Measurements from ENCODE around the gene TCEAL1. TPM values are rescaled to one million over a fixed set of nuclear protein-coding genes. Genes with fewer than 3 reads are reported as not detected.

Gene TCEAL1
- polyA plus RNA-seq, 1 of the 3 experiments (the other 2 are of a cell fraction) = 22.1 TPM

GRCh38 chrX:103678199-103678993 is 49.6 kb downstream of the TCEAL1 start:
- ChIA-PET POLR2A (no interaction called here), CTCF (no interaction called here)
- Histone ChIP-seq H3K9ac (no peak overlapping the region), H3K4me3 (ENCODE audit: low read depth in 2 of 2, low read length in 1 of 2) (no peak overlapping the region), H3K27ac (ENCODE audit: low read depth in 2 of 2, low read length in 1 of 2) (no peak overlapping the region), H3K79me2 (ENCODE audit: insufficient read depth) (peaks cover 19% of the 10 kb centered on the region; the same call in 1 of the 2 replicates), H3K9me2 (no peaks in the 10 kb centered on the region), H2AFZ (ENCODE audit: low read depth) (no peak overlapping the region), H4K20me1 (ENCODE audit: insufficient read depth) (peaks cover 56% of the 10 kb centered on the region), H3K27me3 (ENCODE audit: insufficient read depth) (no peaks in the 10 kb centered on the region), H3K4me1 (ENCODE audit: control insufficient read depth in 1 of 2, insufficient read depth in 2 of 2, low read depth in 1 of 2, low read length in 1 of 2) (no peaks in the 10 kb centered on the region), H3K36me3 (replicated peaks in 1 of 2; ENCODE audit: control insufficient read depth in 1 of 2, insufficient read depth in 2 of 2, low read length in 1 of 2) (peaks cover 56 to 67% of the 10 kb centered on the region in 2 experiments), H3F3A (replicated peaks; ENCODE audit: insufficient read depth) (peaks cover 42% of the 10 kb centered on the region), H3K4me2 (no peak overlapping the region), H3K9me3 (no peaks in the 10 kb centered on the region)
- 49% methylated on average over 5 of the region's 5 CpGs for WGBS (ENCODE audit: low lambda C conversion rate)
- DNase-seq = no peak
- TF ChIP-seq RCOR1 (IDR thresholded peaks at IDR 0.05; ENCODE audit: low read length) = no peak
- no peak for TF ChIP-seq FOSL2 (IDR thresholded peaks at IDR 0.05; ENCODE audit: borderline replicate concordance, low read depth)
- TF ChIP-seq FOXM1 (IDR thresholded peaks at IDR 0.05; ENCODE audit: low read depth) = no peak

Other genes with a start within 250 kb of the TCEAL1 start
- gene RAB40A, start 109.5 kb upstream of the TCEAL1 start, polyA plus RNA-seq (2012; rRNA removed) = 0.30 and 0.58 TPM in 2 replicates
- gene TCEAL4, start 43.5 kb upstream of the TCEAL1 start, polyA plus RNA-seq (2012; rRNA removed) = 39.1 and 40.9 TPM in 2 replicates
- gene TCEAL3, start 21.0 kb upstream of the TCEAL1 start, polyA plus RNA-seq (2012; rRNA removed) = 20.6 and 26.7 TPM in 2 replicates
- gene MORF4L2, start 57.7 kb downstream of the TCEAL1 start, polyA plus RNA-seq (2012; rRNA removed) = 221 and 363 TPM in 2 replicates
- 0.11 TPM in 1 of 2 replicates, not detected in the other for gene TMEM31, start 81.9 kb downstream of the TCEAL1 start, polyA plus RNA-seq (2012; rRNA removed)
- gene PLP1, start 147.9 kb downstream of the TCEAL1 start, polyA plus RNA-seq (2012; rRNA removed) = 0.49 and 0.90 TPM in 2 replicates
- 0.64 and 0.96 TPM in 2 replicates for gene RAB9B, start 203.3 kb downstream of the TCEAL1 start, polyA plus RNA-seq (2012; rRNA removed)